GM19043 (cell line): ENCODE results near the gene BRIP1.
A peak's percentile ranks its signal among the peaks of the same experiment; 100 is the strongest.
"Not testable (repeated sequence)": the region's sequence is repeated elsewhere in the genome, so short reads cannot be mapped to it uniquely, and the experiment has no call there.

Experiments
- ATAC-seq: cut with Tn5 transposase; IDR thresholded peaks from one replicate; pipeline ENCODE4 v1.9.1; 2021; ENCODE audit warnings: low read depth; ENCODE audit not compliant: unreplicated experiment

Gene BRIP1

DNA sequence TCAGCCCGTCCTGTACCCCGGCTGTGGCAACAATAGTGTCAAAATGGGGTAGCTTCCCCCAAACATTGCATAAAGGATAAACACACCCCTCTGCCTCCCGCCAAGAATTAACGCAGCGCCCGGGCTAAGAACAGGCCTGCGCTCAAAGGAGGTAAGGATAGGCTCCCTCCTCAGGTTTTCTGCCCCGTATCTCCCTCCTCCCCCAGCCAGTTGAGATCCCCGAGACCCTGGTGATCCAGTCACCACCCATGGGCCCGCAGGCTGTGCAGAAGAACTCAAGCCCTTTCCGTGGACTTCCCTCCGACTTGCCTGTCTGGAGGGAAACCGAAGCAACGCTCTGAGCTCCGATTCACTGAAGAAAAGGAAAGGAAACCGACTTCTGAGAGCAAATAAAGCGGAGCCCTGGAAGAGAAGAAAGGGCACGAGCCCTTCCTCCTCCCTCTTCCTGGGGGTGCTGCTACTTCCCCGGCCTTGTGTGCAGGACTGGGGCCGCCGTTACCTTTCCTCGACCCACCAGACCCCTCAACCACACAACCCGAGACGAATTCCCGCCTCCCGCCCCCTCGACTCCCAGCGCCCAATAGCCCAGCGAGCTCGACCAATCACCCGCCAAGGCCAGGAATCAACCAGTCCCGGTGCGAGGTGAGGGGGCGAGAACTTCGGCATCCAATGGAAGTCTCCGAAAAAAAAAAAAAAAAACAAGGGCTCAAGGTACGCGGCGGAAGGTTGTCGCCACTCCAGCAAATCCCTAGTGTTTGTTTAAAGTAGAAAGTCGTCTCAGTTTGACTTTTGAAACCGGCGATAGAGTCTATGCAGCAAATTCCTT, at the start of gene BRIP1:
TSS of gene BRIP1 (minus strand) at position 554 of the 826 bp plus-strand sequence. CDS start 1,989 bp downstream, outside the sequence.
- ATAC-seq, result peak; percentile 97

DNA sequence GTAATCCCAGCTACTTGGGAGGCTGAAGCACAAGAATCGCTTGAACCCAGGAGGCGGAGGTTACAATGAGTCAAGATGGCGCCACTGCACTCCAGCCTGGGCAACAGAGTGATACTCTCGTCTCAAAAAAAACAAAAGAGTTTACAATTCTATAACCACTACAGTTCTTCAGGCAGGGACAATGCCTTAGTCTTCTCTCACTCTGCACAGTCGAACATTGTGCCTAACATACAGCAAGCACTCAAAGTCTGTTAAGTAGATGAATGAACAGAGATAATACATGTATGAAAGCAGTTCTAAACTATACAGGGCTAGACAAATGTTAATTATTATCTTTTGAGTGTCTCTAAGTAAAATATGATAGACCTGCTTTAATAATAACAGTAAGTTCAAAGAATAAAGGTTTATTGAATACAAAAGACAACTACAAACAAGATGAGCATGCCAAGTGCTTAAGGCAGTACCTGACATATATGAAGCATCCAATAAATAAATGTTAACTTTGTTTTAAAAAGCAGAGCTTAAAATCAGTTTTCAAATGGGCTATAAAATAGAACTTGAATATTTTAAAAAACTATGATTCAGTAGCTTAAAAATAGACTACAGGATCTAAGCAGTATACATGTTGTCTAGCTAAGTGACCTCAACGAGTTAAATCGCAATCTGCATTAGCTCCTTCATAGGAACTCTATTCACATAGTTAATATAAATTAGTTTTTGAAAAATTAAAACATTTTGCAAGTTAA, 45.1 kb upstream of the BRIP1 start:
- ATAC-seq, result no peak

DNA sequence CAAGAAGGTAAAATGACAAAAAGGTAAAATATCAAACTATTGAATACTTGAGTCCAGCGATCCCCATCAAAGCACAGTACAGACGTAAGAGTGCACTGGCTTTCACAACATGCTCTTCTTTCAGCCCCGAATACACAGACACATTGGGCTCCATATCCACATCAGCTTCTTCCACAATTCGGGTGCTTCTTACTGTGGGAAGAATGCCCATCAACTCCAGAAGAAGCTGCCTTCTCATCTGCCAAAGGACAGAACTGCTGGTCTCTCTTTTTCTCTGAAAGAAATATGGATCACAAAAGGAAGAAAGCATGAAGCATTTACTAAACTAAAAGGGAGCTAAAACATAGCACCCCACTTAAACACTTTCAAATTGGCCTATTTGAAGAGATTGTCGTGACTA, 44.0 kb upstream of the BRIP1 start:
- no peak for ATAC-seq

DNA sequence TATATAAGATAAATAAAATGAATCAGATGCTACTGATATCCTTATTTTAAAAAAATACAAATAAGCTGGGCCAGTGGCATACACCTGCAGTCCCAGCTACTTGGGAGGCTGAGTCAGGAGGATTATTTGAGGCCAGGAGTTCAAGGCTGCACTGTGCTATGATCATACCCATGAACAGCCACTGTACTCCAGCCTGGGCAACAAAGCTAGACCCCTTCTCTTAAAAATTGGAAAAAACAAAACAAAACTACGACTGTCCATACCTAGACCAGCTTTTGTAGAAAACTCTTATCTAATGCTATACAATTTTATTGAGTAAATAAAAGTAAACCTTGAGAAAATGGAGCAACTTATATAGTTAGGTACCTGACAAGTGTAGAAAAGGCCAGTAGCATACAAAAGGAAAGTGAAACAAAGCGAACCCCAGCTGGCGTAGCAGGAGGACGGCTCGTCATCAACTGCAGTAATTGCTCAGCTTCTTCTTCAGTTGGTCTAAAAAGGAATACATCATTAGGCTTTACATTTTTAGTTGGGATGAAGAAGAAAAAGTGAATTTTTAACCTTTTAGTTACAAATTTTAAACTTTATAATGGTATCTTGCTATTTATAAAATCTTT, 40.9 kb upstream of the BRIP1 start:
- no peak for ATAC-seq

DNA sequence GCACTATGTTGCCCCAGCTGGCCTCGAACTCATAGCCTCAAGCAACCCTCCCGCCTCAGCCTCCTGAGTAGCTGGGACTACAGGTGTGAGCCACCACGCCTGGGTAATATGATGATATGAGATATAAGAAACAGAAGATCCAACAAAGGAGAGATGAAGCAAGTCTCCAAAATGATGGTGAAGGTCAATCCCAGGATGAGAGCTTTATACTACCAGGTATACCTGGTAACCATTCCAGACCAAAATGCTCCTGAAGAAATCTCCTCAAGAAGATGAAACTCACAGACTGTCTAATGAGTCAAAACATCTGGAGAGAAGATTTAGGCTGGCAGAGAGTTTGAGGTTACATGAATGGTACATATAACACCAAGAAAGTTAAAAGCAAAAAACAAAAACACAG, 39.9 kb upstream of the BRIP1 start:
- ATAC-seq, result no peak

DNA sequence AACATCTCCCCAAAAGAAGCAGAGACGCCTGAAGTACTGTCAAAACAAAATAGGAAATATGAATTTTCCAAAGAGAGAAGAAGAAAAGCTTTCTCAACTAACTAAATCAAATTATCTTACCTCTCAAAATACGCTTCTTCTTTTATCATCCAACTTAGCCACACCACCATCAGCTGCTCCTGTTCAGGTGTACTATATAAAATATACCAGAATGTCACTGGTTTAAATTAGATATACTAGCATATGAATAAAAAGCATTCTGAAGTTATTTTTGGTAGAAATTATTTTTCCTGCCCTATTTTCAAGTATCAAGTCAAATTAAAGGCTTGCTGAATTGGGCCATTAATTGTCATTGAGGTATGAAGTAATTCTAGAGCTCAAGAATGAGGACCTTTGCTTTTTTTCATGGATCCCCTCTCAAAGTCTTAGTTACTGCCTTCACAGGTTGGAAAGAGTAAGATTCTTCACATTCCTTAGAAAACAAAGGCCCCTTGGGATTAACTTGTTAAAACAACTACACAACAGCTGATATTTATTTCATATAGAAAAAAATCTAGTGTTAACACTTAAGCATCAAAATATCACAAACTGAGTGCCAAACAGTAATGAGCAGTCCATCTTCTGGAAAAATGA, 34.3 kb upstream of the BRIP1 start:
- no peak for ATAC-seq

DNA sequence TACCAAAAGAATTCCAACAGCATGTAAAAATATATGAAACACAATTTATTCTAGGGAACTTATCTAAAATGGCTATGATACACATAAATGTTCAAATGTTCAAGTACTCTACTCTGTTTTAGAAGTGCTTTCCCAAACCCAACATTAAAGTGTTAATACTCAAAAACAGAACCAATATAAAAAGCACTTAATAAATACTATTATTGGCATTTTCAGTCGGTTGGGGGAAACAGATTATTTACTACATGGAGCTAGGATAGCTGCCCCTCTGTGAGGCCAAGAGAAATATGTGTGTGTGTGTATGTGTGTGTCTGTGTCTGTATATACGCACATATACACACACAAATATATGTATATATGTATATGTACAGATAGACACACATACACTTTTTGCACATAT, 32.1 kb upstream of the BRIP1 start:
- ATAC-seq, result no peak

DNA sequence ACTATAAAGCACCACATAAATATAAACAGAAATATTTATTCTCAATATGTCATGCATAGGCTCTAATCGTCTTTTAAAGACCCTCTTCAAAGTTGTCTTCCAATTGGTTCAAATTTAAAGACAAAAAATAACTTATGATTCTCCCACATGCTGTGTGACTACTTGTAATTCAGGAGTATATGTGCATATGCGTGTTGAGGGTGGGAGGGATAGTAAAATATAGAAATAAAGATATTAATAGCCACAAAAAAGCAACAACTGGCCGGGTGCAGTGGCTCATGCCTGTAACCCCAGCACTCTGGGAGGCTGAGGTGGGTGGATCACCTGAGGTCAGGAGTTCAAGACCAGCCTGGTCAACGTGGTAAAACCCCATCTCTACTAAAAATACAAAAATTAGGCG, 31.0 kb upstream of the BRIP1 start:
- ATAC-seq, result not testable (repeated sequence)

DNA sequence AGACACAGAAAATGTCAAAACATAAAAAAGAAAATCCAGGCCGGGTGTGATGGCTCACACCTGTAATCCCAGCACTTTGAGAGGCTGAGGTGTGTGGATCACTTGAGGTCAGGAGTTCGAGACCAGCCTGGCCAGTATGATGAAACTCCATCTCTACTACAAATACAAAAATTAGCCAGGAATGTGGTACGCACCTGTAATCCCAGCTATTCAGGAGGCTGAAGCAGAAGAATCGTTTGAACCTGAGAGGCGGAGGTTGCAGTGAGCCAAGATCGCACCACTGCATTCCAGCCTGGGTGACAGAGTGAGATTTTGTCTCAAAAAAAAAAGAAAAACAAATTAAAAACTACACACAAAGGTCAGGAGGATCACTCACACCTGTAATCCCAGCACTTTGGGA, 24.4 kb upstream of the BRIP1 start:
- not testable (repeated sequence) for ATAC-seq

DNA sequence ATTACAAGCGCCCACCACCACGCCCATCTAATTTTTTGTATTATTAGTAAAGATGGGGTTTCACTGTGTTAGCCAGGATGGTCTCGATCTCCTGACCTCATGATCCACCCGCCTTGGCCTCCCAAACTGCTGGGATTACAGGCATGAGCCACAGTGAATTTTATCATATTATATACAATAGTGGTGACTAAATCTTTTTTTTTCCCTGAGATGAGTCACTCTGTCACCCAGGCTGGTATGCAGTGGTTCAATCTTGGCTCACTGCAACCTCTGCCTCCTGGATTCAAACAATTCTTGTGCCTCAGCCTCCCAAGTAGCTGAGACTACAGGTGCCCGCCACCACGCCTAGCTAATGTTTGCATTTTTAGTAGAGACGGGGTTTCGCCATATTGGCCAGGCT, 22.5 kb upstream of the BRIP1 start:
- not testable (repeated sequence) for ATAC-seq

DNA sequence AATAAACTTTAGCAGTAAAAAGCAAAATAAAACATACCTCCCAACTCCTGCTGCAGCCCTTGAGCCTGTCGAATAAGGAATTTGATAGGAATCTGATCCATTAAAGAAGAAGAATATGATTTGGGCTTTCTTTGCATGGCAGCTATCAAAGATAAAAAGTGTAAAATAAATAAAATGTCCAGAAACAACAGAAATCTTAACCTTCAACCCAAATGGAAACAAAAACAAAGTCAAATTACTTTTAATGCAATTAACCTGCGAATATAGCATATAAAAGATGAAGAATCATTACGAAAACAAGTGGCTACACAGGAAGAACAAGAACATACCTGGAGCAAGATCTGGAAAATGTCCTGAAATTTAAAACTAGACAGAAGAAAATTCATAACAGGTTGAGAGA, 21.5 kb upstream of the BRIP1 start:
- no peak for ATAC-seq

DNA sequence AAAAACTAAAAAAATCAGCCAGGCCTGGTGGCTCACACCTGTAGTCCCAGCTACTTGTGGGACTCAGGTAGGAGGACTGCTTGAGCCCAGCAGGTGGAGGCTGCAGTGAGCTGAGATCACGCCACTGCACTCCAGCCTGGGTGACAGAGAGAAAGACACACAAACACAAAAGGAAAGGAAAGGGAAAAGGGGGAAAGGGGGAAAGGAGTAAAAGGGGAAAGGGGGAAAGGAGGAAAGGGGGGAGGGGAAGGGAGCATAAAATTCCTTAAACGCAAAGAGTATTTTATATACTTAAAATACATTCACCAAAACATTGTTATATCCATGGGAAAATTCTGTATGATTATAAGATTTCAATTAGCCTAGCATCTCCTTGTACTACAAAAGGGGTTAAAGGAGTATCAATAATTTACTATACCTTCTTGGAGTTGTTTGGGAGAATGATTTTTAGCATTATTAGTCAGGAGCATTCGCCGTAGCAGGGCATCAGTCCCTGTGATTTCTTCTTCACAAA, 17.3 kb upstream of the BRIP1 start:
- no peak for ATAC-seq

DNA sequence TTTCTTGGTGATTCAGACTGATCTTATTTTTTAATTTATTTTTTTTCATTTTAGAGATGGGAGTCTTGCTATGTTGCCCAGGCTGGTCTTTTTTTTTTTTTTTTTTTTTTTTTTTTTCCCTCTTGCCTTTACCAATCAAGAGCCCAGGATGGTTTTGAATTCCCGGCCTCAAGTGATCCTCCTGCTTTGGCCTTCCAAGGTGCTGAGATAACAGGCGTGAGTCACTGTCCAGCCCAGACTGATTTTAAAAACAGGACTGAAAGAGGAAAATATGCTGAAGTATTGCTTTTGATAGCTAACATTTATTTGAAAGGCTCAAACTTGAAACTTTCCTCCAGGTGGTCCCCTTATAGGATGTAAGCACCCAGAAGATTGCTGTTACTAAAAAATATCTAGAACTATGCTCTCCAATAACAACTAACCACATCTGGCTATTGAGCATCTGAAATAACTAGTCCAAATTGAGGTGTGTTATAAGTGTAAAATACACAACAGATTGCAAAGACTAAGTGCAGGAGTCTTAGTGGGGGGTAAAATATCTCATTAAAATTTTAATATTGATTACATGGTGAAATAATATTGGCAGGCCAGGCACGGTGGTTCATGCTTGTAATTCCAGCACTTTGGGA, 15.8 kb upstream of the BRIP1 start:
- no peak for ATAC-seq

DNA sequence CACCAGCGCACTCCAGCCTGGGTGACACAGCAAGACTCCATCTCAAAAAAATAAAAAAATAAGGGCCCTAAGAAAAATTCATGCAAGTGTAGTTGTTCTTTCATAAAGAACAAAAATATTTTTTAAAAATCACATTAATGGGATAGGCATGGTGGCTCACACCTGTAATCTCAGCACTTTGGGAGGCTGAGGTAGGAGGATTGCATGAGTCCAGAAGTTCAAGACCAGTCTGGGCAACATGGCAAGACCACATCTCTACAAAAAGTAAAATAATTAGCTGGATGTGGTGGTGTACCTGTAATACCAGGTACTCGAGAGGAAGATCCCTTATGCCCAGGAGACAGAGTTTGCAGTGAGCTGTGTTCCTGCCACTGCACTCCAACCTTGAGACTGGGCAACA, 15.2 kb upstream of the BRIP1 start:
- ATAC-seq, result no peak

DNA sequence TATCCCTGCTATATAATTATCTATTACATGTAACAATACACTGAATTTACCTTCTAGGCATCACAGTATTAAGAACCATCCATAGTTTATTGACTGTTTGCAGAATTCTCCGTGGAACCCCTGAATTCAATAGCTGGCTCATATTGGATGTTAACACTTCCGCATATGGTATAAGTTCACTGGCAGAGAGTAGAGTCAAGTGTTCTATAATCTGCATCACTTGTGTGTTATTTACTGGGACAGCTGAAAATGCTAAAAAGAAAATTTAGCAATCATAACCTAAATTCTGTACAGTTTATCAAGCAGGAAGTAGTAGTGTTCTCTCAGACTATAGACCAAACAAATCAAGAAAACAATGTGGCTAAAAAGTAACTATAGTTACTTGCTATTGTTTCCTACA, 14.5 kb upstream of the BRIP1 start:
- no peak for ATAC-seq

DNA sequence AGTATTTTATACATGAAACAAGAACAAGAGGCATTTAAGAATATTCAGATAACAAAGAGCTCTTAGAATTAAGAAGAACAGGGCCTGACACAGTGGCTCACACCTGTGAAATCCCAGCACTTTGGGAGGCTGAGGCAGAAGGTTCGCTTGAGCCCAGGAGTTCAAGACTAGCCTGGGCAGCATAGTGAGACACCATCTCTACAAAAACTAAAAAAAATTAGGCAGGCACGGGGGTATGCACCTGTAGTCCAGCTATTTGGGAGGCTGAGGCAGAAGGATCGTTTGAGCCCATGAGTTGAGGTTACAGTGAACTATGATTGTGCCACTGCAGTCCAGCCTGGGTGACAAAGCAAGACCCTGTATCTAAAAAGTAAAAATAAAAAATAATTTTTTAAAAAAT, 12.5 kb upstream of the BRIP1 start:
- no peak for ATAC-seq

DNA sequence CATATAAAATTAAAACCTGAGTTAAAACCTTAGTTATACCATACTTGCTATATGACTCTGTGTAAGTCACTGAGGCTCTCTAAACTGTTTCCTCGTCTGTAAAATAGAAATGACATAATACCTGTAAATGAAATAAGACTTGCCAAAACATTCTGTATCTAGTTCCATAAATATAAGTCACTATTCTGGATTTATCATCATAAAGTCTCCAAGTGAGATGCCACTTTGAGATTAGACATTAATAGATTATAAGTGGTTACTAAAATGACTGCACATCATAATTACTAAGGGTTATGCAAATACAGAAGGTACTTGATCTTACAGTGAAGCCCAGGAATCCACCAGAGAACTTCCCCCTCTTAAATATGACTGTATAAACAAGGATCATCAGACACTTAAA, 12.0 kb upstream of the BRIP1 start:
- ATAC-seq, result no peak

DNA sequence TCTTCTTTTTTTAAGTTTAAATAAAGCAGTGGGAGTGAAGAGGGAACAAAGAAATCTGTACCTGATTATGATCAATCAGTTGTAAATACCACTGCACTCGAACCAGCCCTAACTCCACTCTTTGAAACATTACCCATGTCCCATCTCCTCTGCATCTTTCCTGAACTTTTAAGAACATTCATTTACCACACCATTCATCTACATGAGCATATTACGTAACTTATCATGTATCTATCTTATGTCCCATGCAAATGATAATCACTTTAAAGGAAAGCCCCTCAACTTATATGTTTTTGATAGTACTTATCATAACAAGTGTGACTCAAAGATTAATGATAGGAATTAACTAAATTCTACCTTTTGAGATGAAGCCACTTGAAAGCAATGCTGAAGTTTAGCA, 10.7 kb upstream of the BRIP1 start:
- ATAC-seq, result no peak

DNA sequence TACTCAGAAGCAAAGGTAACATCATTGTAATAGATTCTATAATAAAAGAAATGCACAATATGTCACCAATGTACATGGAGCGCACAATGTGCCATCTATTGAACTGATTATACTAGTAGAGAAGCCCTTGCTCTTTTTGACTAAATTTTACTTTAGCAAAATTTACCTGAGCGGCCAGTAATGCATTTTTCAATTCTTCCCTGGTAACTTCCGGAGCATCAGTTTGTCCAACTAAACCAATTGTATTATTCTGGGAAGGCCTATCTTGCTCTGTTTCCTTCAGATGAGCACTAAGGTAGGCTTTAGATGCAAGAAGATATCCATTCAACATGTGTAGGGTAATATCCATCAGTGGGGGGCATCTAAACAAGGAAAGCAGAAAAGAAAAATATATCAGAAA, 8.8 kb upstream of the BRIP1 start:
- no peak for ATAC-seq

DNA sequence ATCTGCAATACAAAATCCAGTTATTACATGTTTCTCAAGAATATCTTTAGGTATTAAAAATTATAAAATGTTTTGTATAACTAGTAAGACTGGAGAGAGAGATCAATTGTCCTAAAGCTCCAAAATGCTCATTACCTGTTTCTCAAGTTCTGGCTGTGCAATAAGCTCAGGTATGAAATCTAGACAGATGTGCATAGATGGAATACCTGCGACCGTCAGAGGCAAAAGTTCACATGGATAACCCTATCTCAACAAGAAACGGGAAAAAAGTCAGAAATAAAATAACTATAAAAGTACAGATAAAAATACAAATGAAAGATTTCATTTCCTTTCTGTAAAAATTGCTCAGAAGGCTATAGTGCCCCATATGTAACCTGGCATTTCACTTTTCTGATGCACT, 5.8 kb upstream of the BRIP1 start:
- no peak for ATAC-seq
